ENCODE data around the gene PGAM5. TPM values are rescaled to one million over a fixed set of nuclear protein-coding genes. Genes with fewer than 3 reads are reported as not detected.

The PGAM5 gene
- total and polyA plus RNA-seq, 2 of the 4 experiments (the other 2 are of a cell fraction), result 25.2 to 37.8 TPM

DNA sequence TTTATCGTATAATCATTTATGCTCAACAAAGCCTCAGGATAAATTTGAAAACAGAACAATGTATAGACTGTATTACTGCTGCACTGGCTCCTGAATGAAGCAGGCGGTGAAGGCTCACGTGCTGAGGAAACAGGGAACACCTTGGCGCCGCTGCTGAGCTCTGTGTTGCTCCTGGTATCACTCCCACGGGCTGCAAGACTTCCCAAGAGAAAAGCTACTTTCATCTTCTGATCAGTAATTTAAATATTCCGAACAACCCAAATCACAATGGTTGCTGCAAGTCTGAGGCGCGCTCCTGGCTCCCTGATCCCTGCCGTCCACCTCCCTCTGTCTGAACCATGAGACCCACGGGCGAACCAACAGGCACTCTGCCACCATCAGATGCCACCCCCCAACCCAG, 15.7 kb downstream of the PGAM5 start:
- no peak overlapping the region for H2AFZ ChIP-seq (replicated peaks; ENCODE audit: low read length, poor library complexity)
- no peak overlapping the region for H3K4me2 ChIP-seq (ENCODE audit: low read depth, low read length)
- H4K5ac ChIP-seq (ENCODE audit: low read depth, low read length), result no peak overlapping the region
- no peak overlapping the region for H2AK9ac ChIP-seq (replicated peaks; ENCODE audit: low read depth, low read length, poor library complexity)
- ATAC-seq (ENCODE audit: low read depth), result no peak
- H3K27me3 ChIP-seq (ENCODE audit: control insufficient read depth, insufficient read depth, low read length), result no peaks in the 10 kb centered on the region
- H3K56ac ChIP-seq (ENCODE audit: extremely low read depth, insufficient read depth, low read length), result no peak overlapping the region
- H2BK120ac ChIP-seq (ENCODE audit: low read depth, low read length), result no peak overlapping the region
- H2BK5ac ChIP-seq (ENCODE audit: low read depth, low read length, poor library complexity, severe bottlenecking), result no peak overlapping the region
- in situ Hi-C loops (cut with MboI; ENCODE audit: low sequenced_read_pairs), result no loop called here
- peaks cover 31 to 47% of the 10 kb centered on the region in 2 experiments for H3K79me1 ChIP-seq (ENCODE audit: low read depth in 1 of 2, low read length in 2 of 2)
- no peak overlapping the region for H3K4ac ChIP-seq (ENCODE audit: low read depth, low read length)
- H3K27ac ChIP-seq (ENCODE audit: insufficient read depth, low read length), result no peak overlapping the region
- POLR2A ChIA-PET (ENCODE audit: unreplicated experiment), result no interaction called here
- no peak overlapping the region for H2AK5ac ChIP-seq (ENCODE audit: low read depth, low read length)
- H3K23ac ChIP-seq (ENCODE audit: low read depth, low read length), result no peak overlapping the region
- no peaks in the 10 kb centered on the region for H3K4me1 ChIP-seq (ENCODE audit: control insufficient read depth, insufficient read depth, low read length)
- no peak overlapping the region for H3K4me3 ChIP-seq (ENCODE audit: insufficient read depth, low read depth, low read length)
- peaks cover 65% of the 10 kb centered on the region for H3K36me3 ChIP-seq (ENCODE audit: control insufficient read depth, insufficient read depth, low read length)
- no peak overlapping the region for H2BK15ac ChIP-seq (ENCODE audit: low read depth, low read length)
- H4K20me1 ChIP-seq (ENCODE audit: insufficient read depth, low read length), result peaks cover 30% of the 10 kb centered on the region
- H2BK20ac ChIP-seq (ENCODE audit: low read depth, low read length), result no peak overlapping the region
- intact Hi-C loops (cut with micrococcal nuclease), result no loop called here
- no TSS peak for BruUV-seq (replicated peaks)
- H3K9ac ChIP-seq (ENCODE audit: low read depth, low read length), result no peak overlapping the region
- WGBS, 2 experiments (ENCODE audit: extremely low coverage in 2 of 2, insufficient read length in 1 of 2), result 83% methylated on average over 1 of the region's 12 CpGs; no CpG with 5 or more reads in 1 of the 2 experiments
- dilution Hi-C loops (cut with HindIII; ENCODE audit: low sequenced_read_pairs, unreplicated experiment), result no loop called here
- DNase-seq, result no peak
- CTCF ChIA-PET, result no interaction called here
- H4K91ac ChIP-seq (ENCODE audit: insufficient read depth, low read depth, low read length), result no peak overlapping the region
- TF ChIP-seq USF2 (IDR thresholded peaks at IDR 0.05; ENCODE audit: low read depth, low read length) (no peak), CTCF (conservative IDR thresholded peaks at IDR 0.05; ENCODE audit: low read depth, low read length) (no peak), NFE2L2 (IDR thresholded peaks at IDR 0.05; ENCODE audit: low read depth, low read length) (no peak), RAD21 (IDR thresholded peaks at IDR 0.05; ENCODE audit: low read length) (no peak), CHD1 (IDR thresholded peaks at IDR 0.05; ENCODE audit: low read depth, low read length) (no peak), RCOR1 (IDR thresholded peaks at IDR 0.05; ENCODE audit: insufficient replicate concordance, low read length) (no peak), CEBPB (IDR thresholded peaks at IDR 0.05; ENCODE audit: low read depth, low read length) (no peak), RFX5 (IDR thresholded peaks at IDR 0.05; ENCODE audit: low read depth, low read length) (no peak), MAFK (IDR thresholded peaks at IDR 0.05; ENCODE audit: low read depth, low read length) (no peak), ELK1 (IDR thresholded peaks at IDR 0.05; ENCODE audit: borderline replicate concordance, low read depth, low read length) (no peak), POLR2A (IDR thresholded peaks at IDR 0.05; ENCODE audit: low read depth, low read length) (no peak), SMC3 (IDR thresholded peaks at IDR 0.05; ENCODE audit: low read depth, low read length) (no peak), MAZ (IDR thresholded peaks at IDR 0.05; ENCODE audit: borderline replicate concordance, low read depth, low read length) (no peak), BHLHE40 (IDR thresholded peaks at IDR 0.05; ENCODE audit: low read depth, low read length) (no peak), FOS (IDR thresholded peaks at IDR 0.05; ENCODE audit: low read depth, low read length) (no peak), MXI1 (IDR thresholded peaks at IDR 0.05; ENCODE audit: borderline replicate concordance, low read depth, low read length) (no peak)
- H4K8ac ChIP-seq (ENCODE audit: low read depth in 2 of 2, low read length in 2 of 2), result no peak overlapping the region
- H3K14ac ChIP-seq (replicated peaks; ENCODE audit: low read depth, low read length), result no peak overlapping the region
- H3K9me1 ChIP-seq (ENCODE audit: insufficient read depth, low read length), result no peaks in the 10 kb centered on the region
- no peak overlapping the region for H3K18ac ChIP-seq (ENCODE audit: low read depth, low read length)
- H3K9me3 ChIP-seq (ENCODE audit: control insufficient read depth, insufficient read depth, low read length), result no peaks in the 10 kb centered on the region
